OCI-LY7 (cell line): ENCODE results near the gene PCDHGA1.

ENCODE experiments used
- CTCF ChIP-seq: fragments of 200-600 bp; sonication (generic); conservative IDR thresholded peaks from 2 replicates; pipeline ENCODE4 v1.5.1; 2014; ENCODE audit warnings: mild to moderate bottlenecking, antibody characterized with exemption, low read length, moderate library complexity, mixed read lengths
- EZH2phosphoT487 ChIP-seq: fragments of 200-600 bp; sonication (generic); IDR thresholded peaks from 2 replicates; pipeline ENCODE4 v1.6.1; 2018; ENCODE audit warnings: low read depth, borderline replicate concordance, mild to moderate bottlenecking, mixed run types, antibody characterized with exemption, low read length, moderate library complexity, mixed read lengths

GRCh38 chr5:141547488-141547887 lies 217.2 kb downstream of the PCDHGA1 start:
- no peak for TF ChIP-seq CTCF
- TF ChIP-seq EZH2phosphoT487, result no peak
